A549 treated with AZD2906 at 1 μM for 4 hours (cell line): ENCODE data around the gene RAF1. TPM values are rescaled to one million over a fixed set of nuclear protein-coding genes. Genes with fewer than 3 reads are reported as not detected.

Source experiments
- total RNA-seq: library from RNA; stranded (reverse); fragments of 200-300 nt; extraction: Qiagen RNA extraction; gene quantifications from 5 replicates; pipeline ENCODE4 v1.2.3, GENCODE V29; 2022

Gene RAF1
- 64.1 to 69.4 TPM (median 66.0 TPM) in 5 replicates for total RNA-seq

GRCh38 chr3:12663936-12664908, at the start of gene RAF1:
Gene RAF1 (minus strand): TSS chr3:12664117. CDS start chr3:12618721, 45,396 bp downstream.

GRCh38 chr3:12556690-12557472, 107.0 kb downstream of the RAF1 start, which contains the start of gene MKRN2:
Gene MKRN2 (plus strand): TSS chr3:12557087. CDS start chr3:12557151, 64 bp downstream.

GRCh38 chr3:12545473-12545791, 118.5 kb downstream of the RAF1 start, which contains the start of gene MKRN2OS:
Gene MKRN2OS (minus strand): TSS chr3:12545499. CDS start chr3:12545464, 35 bp downstream.

Other genes starting within 250 kb of the RAF1 start
- 15.3 to 18.3 TPM (median 17.0 TPM) in 5 replicates for gene TSEN2, start 179.6 kb downstream of the RAF1 start, total RNA-seq
- gene MKRN2OS, start 118.6 kb downstream of the RAF1 start, total RNA-seq: not detected in 5 replicates
- gene MKRN2, start 107.0 kb downstream of the RAF1 start, total RNA-seq: 25.6 to 28.3 TPM (median 27.2 TPM) in 5 replicates
- gene TMEM40, start 95.1 kb upstream of the RAF1 start, total RNA-seq: 0.26 to 0.47 TPM (median 0.30 TPM) in 5 replicates
- 0.26 to 0.37 TPM (median 0.33 TPM) in 5 replicates for gene CAND2, start 132.6 kb upstream of the RAF1 start, total RNA-seq
- 2,266 to 2,470 TPM (median 2,401 TPM) in 5 replicates for gene RPL32, start 177.4 kb upstream of the RAF1 start, total RNA-seq